Skeletal muscle cell (primary cell): ENCODE results near the gene SNCAIP.

Experiments used
- DNase-seq: peaks from one replicate; pipeline ENCODE4 v3.0.0-alpha.2; 2010; ENCODE audit warnings: low read depth
- H3K4me3 ChIP-seq: 2 replicates; pipeline ENCODE4 v1.5.1; 2011; ENCODE audit warnings: low read depth, mild to moderate bottlenecking, control low read depth, low read length, moderate library complexity

The SNCAIP gene

GRCh38 chr5:122385808-122386207, 73.8 kb downstream of the SNCAIP start:
- H3K4me3 ChIP-seq = no peak overlapping the region
- DNase-seq = peak; percentile 9

GRCh38 chr5:122390154-122390553, 78.1 kb downstream of the SNCAIP start:
- no peak overlapping the region for H3K4me3 ChIP-seq
- DNase-seq = no peak

GRCh38 chr5:122390694-122391093, 78.7 kb downstream of the SNCAIP start:
- no peak for DNase-seq
- no peak overlapping the region for H3K4me3 ChIP-seq

GRCh38 chr5:122391621-122392020, 79.6 kb downstream of the SNCAIP start:
- no peak overlapping the region for H3K4me3 ChIP-seq
- DNase-seq = no peak

GRCh38 chr5:122392224-122392623, 80.2 kb downstream of the SNCAIP start:
- DNase-seq = no peak
- no peak overlapping the region for H3K4me3 ChIP-seq

- H3K4me3 ChIP-seq = no peak overlapping the region
- DNase-seq = peak; percentile 64
Measured at GRCh38 chr5:122392824-122393223, 80.8 kb downstream of the SNCAIP start.

GRCh38 chr5:122394284-122394930, 82.4 kb downstream of the SNCAIP start:
- no peak overlapping the region for H3K4me3 ChIP-seq
- no peak for DNase-seq

- no peak for DNase-seq
- H3K4me3 ChIP-seq = no peak overlapping the region
Measured at GRCh38 chr5:122398016-122398415, 86.0 kb downstream of the SNCAIP start.

GRCh38 chr5:122400341-122400740, 88.3 kb downstream of the SNCAIP start:
- no peak for DNase-seq
- H3K4me3 ChIP-seq = no peak overlapping the region

GRCh38 chr5:122400938-122401337, 88.9 kb downstream of the SNCAIP start:
- no peak overlapping the region for H3K4me3 ChIP-seq
- no peak for DNase-seq

- no peak overlapping the region for H3K4me3 ChIP-seq
- DNase-seq = no peak
Measured at GRCh38 chr5:122401976-122402725, 90.1 kb downstream of the SNCAIP start.

- no peak overlapping the region for H3K4me3 ChIP-seq
Measured at GRCh38 chr5:122402955-122403685, 91.1 kb downstream of the SNCAIP start.

GRCh38 chr5:122404018-122404417, 92.0 kb downstream of the SNCAIP start:
- DNase-seq = no peak
- H3K4me3 ChIP-seq = no peak overlapping the region

More at GRCh38 chr5:122402955-122403685, 91.1 kb downstream of the SNCAIP start:
- no peak for DNase-seq

- H3K4me3 ChIP-seq = no peak overlapping the region
- DNase-seq = no peak
Measured at GRCh38 chr5:122404653-122405362, 92.8 kb downstream of the SNCAIP start.

- no peak overlapping the region for H3K4me3 ChIP-seq
- no peak for DNase-seq
Measured at GRCh38 chr5:122405751-122406150, 93.7 kb downstream of the SNCAIP start.

- DNase-seq = no peak
- H3K4me3 ChIP-seq = no peak overlapping the region
Measured at GRCh38 chr5:122406181-122406580, 94.1 kb downstream of the SNCAIP start.

- no peak overlapping the region for H3K4me3 ChIP-seq
- DNase-seq = no peak
Measured at GRCh38 chr5:122408592-122409224, 96.7 kb downstream of the SNCAIP start.

GRCh38 chr5:122412966-122413365, 100.9 kb downstream of the SNCAIP start:
- no peak overlapping the region for H3K4me3 ChIP-seq
- no peak for DNase-seq

GRCh38 chr5:122413722-122414121, 101.7 kb downstream of the SNCAIP start:
- no peak for DNase-seq
- no peak overlapping the region for H3K4me3 ChIP-seq
